Lower lobe of right lung (tissue), 2 donors: ENCODE data around the gene LRRC47. TPM values are rescaled to one million over a fixed set of nuclear protein-coding genes. Genes with fewer than 3 reads are reported as not detected.

Experiments
- ATAC-seq, 2 donors: fragments of 200-7000 bp; cut with Tn5 transposase; one replicate each; pipeline ENCODE4 v1.9.1; 2020 to 2022; ENCODE audit warnings: mild to moderate bottlenecking in 2 of 2, moderate library complexity in 2 of 2
- DNase-seq: peaks from one replicate; pipeline ENCODE4 v3.0.0-alpha.2; 2020
- H3K27ac ChIP-seq: fragments of 200-600 bp; one replicate; pipeline ENCODE4 v1.8.0; 2022
- H3K27me3 ChIP-seq: fragments of 200-600 bp; one replicate; pipeline ENCODE4 v1.8.0; 2022; ENCODE audit warnings: low read depth
- H3K36me3 ChIP-seq: fragments of 200-600 bp; one replicate; pipeline ENCODE4 v1.8.0; 2022; ENCODE audit warnings: mild to moderate bottlenecking
- H3K4me1 ChIP-seq: fragments of 200-600 bp; one replicate; pipeline ENCODE4 v1.8.0; 2022
- H3K4me3 ChIP-seq: fragments of 200-600 bp; one replicate; pipeline ENCODE4 v1.8.0; 2022; ENCODE audit warnings: mild to moderate bottlenecking
- H3K9me3 ChIP-seq: fragments of 200-600 bp; one replicate; pipeline ENCODE4 v1.8.0; 2022
- CTCF ChIP-seq: fragments of 200-600 bp; IDR thresholded peaks from one replicate; pipeline ENCODE4 v1.8.0; 2022; ENCODE audit warnings: antibody characterized with exemption, mild to moderate bottlenecking
- intact Hi-C: fragments of 100-400 bp; cut with DNase I; formaldehyde crosslinking; loops from one replicate; pipeline ENCODE4 v1.11.0; 2022
- total RNA-seq: library from RNA; stranded (reverse); fragmentation: NEBNext Ultra II Directional; extraction: Animal tissue kit (Norgen Biotek cat#: 25700); gene quantifications from one replicate; pipeline ENCODE4 v1.2.1, GENCODE V29; 2021
- donor health status: DM: no; HTN: yes; CAD: no; lungs with severe emphysema.

The LRRC47 gene
- total RNA-seq, 1 donor from 2014 or later = 34.4 TPM

- ATAC-seq = no peak
- no peak for TF ChIP-seq CTCF
- no peak overlapping the region for H3K4me3 ChIP-seq
- no peaks in the 10 kb centered on the region for H3K27me3 ChIP-seq
- H3K9me3 ChIP-seq = no peaks in the 10 kb centered on the region
- H3K4me1 ChIP-seq = peaks cover 18% of the 10 kb centered on the region
- H3K36me3 ChIP-seq = peaks cover 36% of the 10 kb centered on the region
- intact Hi-C loops = no loop called here
- no peak overlapping the region for H3K27ac ChIP-seq
- peak; percentile 41 for DNase-seq
These were observed 51.7 kb downstream of the LRRC47 start for GRCh38 chr1:3744646-3745045.

- intact Hi-C loops = no loop called here
- H3K27me3 ChIP-seq = no peaks in the 10 kb centered on the region
- no peak for TF ChIP-seq CTCF
These were observed 52.5 kb downstream of the LRRC47 start for GRCh38 chr1:3743826-3744225.

GRCh38 chr1:3743421-3743820 is 52.9 kb downstream of the LRRC47 start:
- Histone ChIP-seq H3K4me3 (no peak overlapping the region), H3K4me1 (peaks cover 18% of the 10 kb centered on the region), H3K27ac (no peak overlapping the region), H3K9me3 (no peaks in the 10 kb centered on the region), H3K36me3 (peaks cover 43% of the 10 kb centered on the region), H3K27me3 (no peaks in the 10 kb centered on the region)
- DNase-seq (no peak), ATAC-seq (no peak)
- no peak for TF ChIP-seq CTCF
- intact Hi-C loops = no loop called here

More at GRCh38 chr1:3743826-3744225, 52.5 kb downstream of the LRRC47 start:
- H3K4me1 ChIP-seq = peaks cover 18% of the 10 kb centered on the region
- peak; percentile 29 for DNase-seq
- H3K9me3 ChIP-seq = no peaks in the 10 kb centered on the region
- no peak overlapping the region for H3K27ac ChIP-seq
- H3K36me3 ChIP-seq = peaks cover 39% of the 10 kb centered on the region
- ATAC-seq = no peak
- H3K4me3 ChIP-seq = no peak overlapping the region

- H3K4me1 ChIP-seq = peaks cover 13% of the 10 kb centered on the region
- no peaks in the 10 kb centered on the region for H3K9me3 ChIP-seq
- DNase-seq (peak; percentile 35), ATAC-seq (no peak)
- no peak overlapping the region for H3K4me3 ChIP-seq
- TF ChIP-seq CTCF = no peak
- no peak overlapping the region for H3K27ac ChIP-seq
- intact Hi-C loops = no loop called here
- peaks cover 50% of the 10 kb centered on the region for H3K36me3 ChIP-seq
- H3K27me3 ChIP-seq = no peaks in the 10 kb centered on the region
These were observed 53.6 kb downstream of the LRRC47 start for GRCh38 chr1:3742439-3743298.

- no peak overlapping the region for H3K27ac ChIP-seq
- no peak for DNase-seq
- H3K9me3 ChIP-seq = no peaks in the 10 kb centered on the region
- TF ChIP-seq CTCF = no peak
- no peaks in the 10 kb centered on the region for H3K27me3 ChIP-seq
- H3K36me3 ChIP-seq = peaks cover 59% of the 10 kb centered on the region
- no peak overlapping the region for H3K4me3 ChIP-seq
- H3K4me1 ChIP-seq = peaks cover 10% of the 10 kb centered on the region
- ATAC-seq = no peak
- intact Hi-C loops = no loop called here
These were observed 54.5 kb downstream of the LRRC47 start for GRCh38 chr1:3741566-3742438.
